Neural crest cell (in vitro differentiated cells): ENCODE measurements around the gene PPP1R8. TPM values are rescaled to one million over a fixed set of nuclear protein-coding genes. Genes with fewer than 3 reads are reported as not detected.

Experiments used
- DNase-seq: peaks from one replicate; pipeline ENCODE4 v3.0.0; 2021; ENCODE audit warnings: low read depth, mixed read lengths, low spot score
- H3K27ac Mint-ChIP-seq: one replicate; pipeline ENCODE4 v1.8.0; 2021; ENCODE audit warnings: mild to moderate bottlenecking, mixed read lengths; ENCODE audit not compliant: unreplicated experiment
- H3K27me3 Mint-ChIP-seq: 2 replicates; pipeline ENCODE4 v1.8.0; 2021; ENCODE audit warnings: low read depth, mild to moderate bottlenecking, mixed read lengths
- H3K36me3 Mint-ChIP-seq: 2 replicates; pipeline ENCODE4 v1.8.0; 2021; ENCODE audit warnings: low read depth, mild to moderate bottlenecking, mixed read lengths
- H3K4me1 Mint-ChIP-seq: 2 replicates; pipeline ENCODE4 v1.8.0; 2021; ENCODE audit warnings: mixed read lengths
- H3K4me3 Mint-ChIP-seq: one replicate; pipeline ENCODE4 v1.8.0; 2021; ENCODE audit warnings: mild to moderate bottlenecking, mixed read lengths
- H3K9me3 Mint-ChIP-seq: 2 replicates; pipeline ENCODE4 v1.8.0; 2021; ENCODE audit warnings: mixed read lengths
- total RNA-seq: library from RNA; stranded (reverse); gene quantifications from 2 replicates; pipeline ENCODE4 v1.2.1, GENCODE V29; 2021
- TF ChIP-seq, protein P1 (sequence below): fragments of 200-600 bp; sonication (generic); conservative IDR thresholded peaks from 2 replicates; pipeline ENCODE4 v1.5.0; 2021; ENCODE audit warnings: antibody characterized with exemption, mild to moderate bottlenecking

PPP1R8 gene
- total RNA-seq, 1 donor from 2014 or later = 66.1 TPM

- Mint-ChIP-seq H3K27me3 (no peaks in the 10 kb centered on the region), H3K27ac (peak overlapping the region; percentile 50), H3K9me3 (no peaks in the 10 kb centered on the region), H3K4me3 (no peak overlapping the region), H3K36me3 (peaks cover 2% of the 10 kb centered on the region), H3K4me1 (no peaks in the 10 kb centered on the region)
- DNase-seq = no peak
- TF ChIP-seq, protein P1, sequence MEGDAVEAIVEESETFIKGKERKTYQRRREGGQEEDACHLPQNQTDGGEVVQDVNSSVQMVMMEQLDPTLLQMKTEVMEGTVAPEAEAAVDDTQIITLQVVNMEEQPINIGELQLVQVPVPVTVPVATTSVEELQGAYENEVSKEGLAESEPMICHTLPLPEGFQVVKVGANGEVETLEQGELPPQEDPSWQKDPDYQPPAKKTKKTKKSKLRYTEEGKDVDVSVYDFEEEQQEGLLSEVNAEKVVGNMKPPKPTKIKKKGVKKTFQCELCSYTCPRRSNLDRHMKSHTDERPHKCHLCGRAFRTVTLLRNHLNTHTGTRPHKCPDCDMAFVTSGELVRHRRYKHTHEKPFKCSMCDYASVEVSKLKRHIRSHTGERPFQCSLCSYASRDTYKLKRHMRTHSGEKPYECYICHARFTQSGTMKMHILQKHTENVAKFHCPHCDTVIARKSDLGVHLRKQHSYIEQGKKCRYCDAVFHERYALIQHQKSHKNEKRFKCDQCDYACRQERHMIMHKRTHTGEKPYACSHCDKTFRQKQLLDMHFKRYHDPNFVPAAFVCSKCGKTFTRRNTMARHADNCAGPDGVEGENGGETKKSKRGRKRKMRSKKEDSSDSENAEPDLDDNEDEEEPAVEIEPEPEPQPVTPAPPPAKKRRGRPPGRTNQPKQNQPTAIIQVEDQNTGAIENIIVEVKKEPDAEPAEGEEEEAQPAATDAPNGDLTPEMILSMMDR = no peak
Observed at GRCh38 chr1:27882543-27882903, 51.9 kb downstream of the PPP1R8 start.

DNA sequence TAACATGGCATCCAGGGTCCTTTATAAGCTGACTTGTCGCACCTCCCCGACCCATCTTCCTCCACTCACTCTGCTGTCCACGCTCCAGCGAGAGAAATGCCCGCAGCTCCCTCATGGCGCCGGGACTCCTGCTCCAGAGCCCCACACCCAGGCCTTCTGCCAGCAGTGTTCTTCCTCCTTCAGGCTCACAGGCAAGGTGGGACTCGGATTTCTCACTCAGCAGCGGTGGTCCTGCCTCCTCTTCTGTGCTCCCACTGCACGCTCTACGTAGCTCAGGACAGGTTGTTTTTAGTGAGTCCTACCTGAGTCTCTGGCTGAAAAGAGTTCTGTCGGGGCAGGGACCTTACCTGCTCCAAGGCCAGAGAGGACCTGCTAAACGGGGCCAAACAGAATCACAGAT is 53.0 kb downstream of the PPP1R8 start:
- Mint-ChIP-seq H3K4me1 (no peaks in the 10 kb centered on the region), H3K9me3 (no peaks in the 10 kb centered on the region), H3K4me3 (no peak overlapping the region), H3K27me3 (no peaks in the 10 kb centered on the region), H3K36me3 (peaks cover 3% of the 10 kb centered on the region), H3K27ac (no peak overlapping the region)
- TF ChIP-seq, protein P1 = no peak
- DNase-seq = no peak

DNA sequence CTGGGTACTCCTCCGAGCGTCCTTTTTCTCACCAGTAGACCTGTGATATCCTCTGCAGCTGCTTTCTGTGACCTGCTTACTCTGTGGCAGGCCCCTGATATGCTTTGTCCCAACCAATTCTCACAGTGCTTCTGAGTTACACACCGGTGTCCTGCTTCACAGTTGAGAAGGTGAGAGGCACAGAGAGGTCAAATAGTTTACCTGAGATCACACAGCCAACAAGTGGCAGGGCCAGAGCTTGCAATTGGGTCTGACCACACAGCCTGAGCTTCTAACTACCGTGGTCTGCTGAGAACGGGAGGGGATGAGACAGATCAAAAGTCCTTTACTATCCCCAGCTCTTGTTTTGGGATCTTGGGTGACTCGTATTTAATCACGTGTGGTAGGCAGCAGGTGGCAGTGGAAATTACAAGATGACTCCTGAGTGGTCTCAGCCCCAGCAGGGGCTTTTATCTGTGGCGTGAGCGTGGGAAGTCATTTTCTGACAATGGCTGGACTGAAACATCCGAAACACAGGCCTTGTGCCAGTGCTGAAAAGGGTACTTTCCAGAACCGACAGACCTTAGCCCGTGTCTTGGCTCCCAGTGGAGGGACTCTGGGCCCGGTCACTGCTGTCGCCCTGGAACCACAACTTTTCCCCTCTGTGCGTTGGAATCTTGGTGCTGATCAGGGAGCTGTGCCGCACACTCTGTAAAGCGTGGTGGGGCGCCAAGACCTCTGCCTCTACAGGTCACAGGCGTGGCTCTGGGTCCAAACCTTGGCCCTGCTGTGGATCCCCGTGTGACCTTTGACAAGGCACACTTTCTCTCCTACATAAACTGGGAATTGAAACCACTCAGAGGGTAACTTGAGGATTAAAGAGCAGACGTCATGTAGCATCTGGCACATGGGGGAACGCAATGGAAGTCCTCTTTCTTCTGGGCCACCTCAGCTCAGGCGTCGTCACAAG is 53.7 kb downstream of the PPP1R8 start:
- no peaks in the 10 kb centered on the region for H3K4me1 Mint-ChIP-seq
- no peaks in the 10 kb centered on the region for H3K9me3 Mint-ChIP-seq
- H3K36me3 Mint-ChIP-seq = peaks cover 5% of the 10 kb centered on the region
- H3K27ac Mint-ChIP-seq = peak overlapping the region; percentile 67
- TF ChIP-seq, protein P1 = no peak
- DNase-seq = no peak
- H3K4me3 Mint-ChIP-seq = no peak overlapping the region
- H3K27me3 Mint-ChIP-seq = no peaks in the 10 kb centered on the region

DNA sequence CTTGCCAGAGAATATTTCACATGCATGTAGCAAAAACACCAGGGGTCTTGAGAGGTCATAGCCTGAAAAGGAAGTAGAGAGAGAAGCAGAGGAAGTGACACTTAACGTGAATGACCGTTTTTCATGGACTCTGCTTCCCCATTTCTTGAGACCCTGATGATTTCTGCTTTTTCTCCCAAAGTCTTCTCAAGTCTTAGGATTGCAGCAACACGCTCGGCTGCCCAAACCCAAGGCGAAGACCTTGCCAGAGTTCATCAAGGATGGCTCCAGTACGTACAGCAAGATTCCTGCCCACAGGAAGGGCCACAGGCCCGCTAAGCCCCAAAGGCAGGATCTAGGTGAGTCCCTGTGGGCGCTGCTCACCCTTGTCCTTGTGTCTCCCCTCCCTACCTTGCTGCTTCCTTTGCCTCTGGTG is 54.5 kb downstream of the PPP1R8 start:
- Mint-ChIP-seq H3K4me3 (no peak overlapping the region), H3K27ac (peak overlapping the region; percentile 67), H3K4me1 (no peaks in the 10 kb centered on the region)

DNA sequence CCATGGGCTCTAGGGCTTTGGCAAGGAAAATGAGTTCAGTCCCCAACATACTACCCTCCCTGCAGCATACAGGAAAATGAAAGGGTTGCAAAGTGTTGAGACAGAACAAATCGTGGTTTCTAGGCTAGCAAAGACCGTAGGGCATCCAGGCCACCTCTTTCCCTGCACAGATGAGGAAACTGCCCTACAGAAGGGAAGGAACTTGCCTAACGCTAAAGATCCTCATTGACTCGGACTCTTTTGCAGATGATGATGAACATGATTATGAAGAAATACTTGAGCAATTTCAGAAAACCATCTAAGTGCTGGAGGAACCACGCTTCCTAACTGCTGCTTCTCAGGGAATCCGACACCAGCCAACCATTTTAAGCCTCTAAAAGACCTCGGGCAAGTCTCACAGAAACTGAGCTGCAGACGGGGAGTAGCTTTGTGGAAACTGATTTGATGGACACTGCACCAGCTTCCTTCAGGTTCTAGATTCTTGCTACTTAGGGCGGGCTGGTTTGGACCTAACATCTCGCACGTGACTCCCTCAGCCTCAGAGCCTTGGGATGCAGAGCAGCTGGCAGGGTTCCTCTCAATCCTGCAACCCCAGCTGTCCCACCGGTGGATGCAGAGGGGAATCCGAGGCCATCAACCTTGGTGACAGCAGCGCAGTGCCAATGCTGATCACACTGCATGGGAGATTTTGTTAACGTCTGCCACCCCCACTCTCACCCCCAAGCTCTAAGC is 55.2 kb downstream of the PPP1R8 start:
- Mint-ChIP-seq H3K27me3 (no peaks in the 10 kb centered on the region), H3K27ac (no peak overlapping the region), H3K4me1 (no peaks in the 10 kb centered on the region), H3K4me3 (no peak overlapping the region), H3K9me3 (no peaks in the 10 kb centered on the region), H3K36me3 (peaks cover 7% of the 10 kb centered on the region)
- DNase-seq = no peak
- TF ChIP-seq, protein P1 = no peak

More for the DNA sequence above, 54.5 kb downstream of the PPP1R8 start:
- TF ChIP-seq, protein P1 = no peak
- Mint-ChIP-seq H3K27me3 (no peaks in the 10 kb centered on the region), H3K9me3 (no peaks in the 10 kb centered on the region), H3K36me3 (peaks cover 7% of the 10 kb centered on the region)
- no peak for DNase-seq
